ENCODE results near the gene DCPS.
"Not testable (repeated sequence)": the region's sequence is repeated elsewhere in the genome, so short reads cannot be mapped to it uniquely, and the experiment has no call there.

DCPS gene

GRCh38 chr11:126303623-126304456, at the start of gene DCPS:
Gene DCPS, plus strand, starts transcription at chr11:126304060. Its CDS starts 21 bp downstream, at chr11:126304081.
- peak; percentile 86 for DNase-seq

GRCh38 chr11:126254819-126255218, 49.0 kb upstream of the DCPS start:
- DNase-seq = no peak

- not testable (repeated sequence) for DNase-seq
Observed at GRCh38 chr11:126255507-126255906, 48.4 kb upstream of the DCPS start.

GRCh38 chr11:126256216-126256615, 47.6 kb upstream of the DCPS start:
- DNase-seq = no peak

- no peak for DNase-seq
Observed at GRCh38 chr11:126257144-126257543, 46.7 kb upstream of the DCPS start.

GRCh38 chr11:126257764-126258163, 46.1 kb upstream of the DCPS start:
- DNase-seq = peak; percentile 50

- DNase-seq = no peak
Observed at GRCh38 chr11:126262216-126262615, 41.6 kb upstream of the DCPS start.

- DNase-seq = no peak
Observed at GRCh38 chr11:126263489-126263888, 40.4 kb upstream of the DCPS start.

- peak; percentile 6 for DNase-seq
Observed at GRCh38 chr11:126265811-126266210, 38.0 kb upstream of the DCPS start.

GRCh38 chr11:126267650-126268049, 36.2 kb upstream of the DCPS start:
- no peak for DNase-seq

GRCh38 chr11:126268361-126268707, 35.5 kb upstream of the DCPS start:
- DNase-seq = no peak

- peak; percentile 99 for DNase-seq
Observed at GRCh38 chr11:126268708-126269579, 34.9 kb upstream of the DCPS start, which contains the start of the genes FOXRED1 and SRPRA. Gene FOXRED1, plus strand, starts transcription at chr11:126269154. Its CDS starts 53 bp downstream, at chr11:126269207. Gene SRPRA, minus strand, starts transcription at chr11:126268895. Its CDS starts 91 bp downstream, at chr11:126268804.

GRCh38 chr11:126277322-126277721, 26.5 kb upstream of the DCPS start:
- no peak for DNase-seq

GRCh38 chr11:126277780-126278179, 26.1 kb upstream of the DCPS start:
- no peak for DNase-seq

GRCh38 chr11:126279191-126279590, 24.7 kb upstream of the DCPS start:
- no peak for DNase-seq

- no peak for DNase-seq
Observed at GRCh38 chr11:126280595-126280994, 23.3 kb upstream of the DCPS start.

- DNase-seq = no peak
Observed at GRCh38 chr11:126281245-126281644, 22.6 kb upstream of the DCPS start.

- DNase-seq = no peak
Observed at GRCh38 chr11:126281666-126282175, 22.1 kb upstream of the DCPS start.

GRCh38 chr11:126282361-126282735, 21.5 kb upstream of the DCPS start:
- peak; percentile 34 for DNase-seq

GRCh38 chr11:126282736-126283591, 20.9 kb upstream of the DCPS start, which contains the start of gene TIRAP:
Gene TIRAP, plus strand, starts transcription at chr11:126283093. Its CDS starts 7,802 bp downstream, at chr11:126290895.
- DNase-seq = peak; percentile 47

- DNase-seq = peak; percentile 96
Observed at GRCh38 chr11:126284829-126285228, 19.0 kb upstream of the DCPS start.

- no peak for DNase-seq
Observed at GRCh38 chr11:126288237-126288636, 15.6 kb upstream of the DCPS start.
